ENCODE data around the gene SNX5. TPM values are rescaled to one million over a fixed set of nuclear protein-coding genes. Genes with fewer than 3 reads are reported as not detected.

The SNX5 gene
- total and polyA plus RNA-seq, 9 of the 15 experiments (the other 6 are each of a cell fraction or from before 2014, with no cell fraction given), result 53.5 to 276 (median 160) TPM

DNA sequence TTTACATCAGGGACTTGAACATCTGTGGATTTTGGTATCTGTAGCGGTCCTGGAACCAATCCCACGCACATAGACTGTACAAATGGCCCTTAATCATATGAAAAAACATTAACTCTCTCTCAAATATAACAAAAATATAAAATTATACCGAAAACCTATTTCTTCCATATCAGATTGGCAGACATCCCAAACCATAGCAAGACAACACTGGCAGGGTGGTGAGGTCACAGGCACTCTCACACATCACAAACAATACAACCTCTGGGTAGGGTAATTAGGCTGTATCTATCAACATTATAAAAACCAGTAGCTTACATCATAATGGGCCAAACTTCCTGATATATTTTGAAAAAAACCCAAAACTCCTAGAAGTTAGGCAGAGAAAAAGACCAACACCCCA lies 48.2 kb upstream of the SNX5 start:
- Histone ChIP-seq H3K36me3 (ENCODE audit: control insufficient read depth, insufficient read depth, low read length) (no peaks in the 10 kb centered on the region), H3K4me2 (ENCODE audit: insufficient read depth, low read length) (no peak overlapping the region), H3K9me3 (replicated peaks; ENCODE audit: control insufficient read depth, insufficient read depth, low read depth, low read length) (no peaks in the 10 kb centered on the region), H3K4me1 (replicated peaks in 1 of 2; ENCODE audit: control insufficient read depth in 2 of 2, insufficient read depth in 2 of 2, low read length in 2 of 2) (no peaks in the 10 kb centered on the region), H3K79me2 (ENCODE audit: control insufficient read depth, insufficient read depth, low read length) (no peaks in the 10 kb centered on the region), H2AFZ (ENCODE audit: low read depth, low read length) (no peak overlapping the region), H3K27me3 (ENCODE audit: control insufficient read depth in 2 of 2, insufficient read depth in 2 of 2, low read length in 2 of 2) (peaks cover 0 to 12% of the 10 kb centered on the region in 2 experiments; a peak in 2 of 5 replicates), H3K27ac (ENCODE audit: extremely low read depth, low read depth, low read length) (no peak overlapping the region), H3K4me3 (no peak overlapping the region), H4K20me1 (replicated peaks; ENCODE audit: control insufficient read depth, insufficient read depth, low read length) (no peaks in the 10 kb centered on the region), H3K9ac (ENCODE audit: insufficient read depth in 1 of 2, low read depth in 2 of 2, low read length in 2 of 2) (no peak overlapping the region), H3K9me1 (ENCODE audit: control insufficient read depth, insufficient read depth, low read length) (no peaks in the 10 kb centered on the region)
- POLR2A ChIA-PET, result interaction anchor here (0.7 kb wide), 1 partner anchor 93 kb away, joined by 3 read pairs; no protein-coding TSS in a partner anchor
- WGBS (ENCODE audit: insufficient coverage, low coverage, missing lambda C conversion rate), result 0% methylated on average over 3 of the region's 3 CpGs
- DNase-seq (ENCODE audit: extremely low read depth in 1 of 4, low spot score in 3 of 4) (no peak), FAIRE-seq (no peak), ATAC-seq (no peak)
- CTCF ChIA-PET (ENCODE audit: low intra/inter-chr PET ratio), result no interaction called here
- intact Hi-C loops (cut with micrococcal nuclease) (loop anchor here (10.0 kb wide), 1 partner anchor 258 kb away; no protein-coding TSS in a partner anchor), in situ Hi-C loops (cut with MboI) (no loop called here)
- BruUV-seq (replicated peaks), result no TSS peak
- TF ChIP-seq TAF7 (tag; IDR thresholded peaks at IDR 0.05) (no peak), PTBP1 (IDR thresholded peaks at IDR 0.05; ENCODE audit: low read depth, low read length) (no peak), BACH1 (tag; IDR thresholded peaks at IDR 0.05) (no peak), EGR1 (conservative IDR thresholded peaks at IDR 0.05) (no peak)

GRCh38 chr20:18014411-18014810 lies 45.8 kb upstream of the SNX5 start:
- TF ChIP-seq PYGO2 (tag; IDR thresholded peaks at IDR 0.05) (no peak), FOXJ2 (tag; IDR thresholded peaks at IDR 0.05) (no peak), GTF2A2 (tag; IDR thresholded peaks at IDR 0.05) (no peak), ZKSCAN3 (CRISPR knock-in tag; IDR thresholded peaks at IDR 0.05) (no peak), ZNF431 (CRISPR knock-in tag; IDR thresholded peaks at IDR 0.05) (no peak), RBM15 (IDR thresholded peaks at IDR 0.05; ENCODE audit: insufficient read depth, low read length) (no peak)
- TF ChIP-seq, protein P1, sequence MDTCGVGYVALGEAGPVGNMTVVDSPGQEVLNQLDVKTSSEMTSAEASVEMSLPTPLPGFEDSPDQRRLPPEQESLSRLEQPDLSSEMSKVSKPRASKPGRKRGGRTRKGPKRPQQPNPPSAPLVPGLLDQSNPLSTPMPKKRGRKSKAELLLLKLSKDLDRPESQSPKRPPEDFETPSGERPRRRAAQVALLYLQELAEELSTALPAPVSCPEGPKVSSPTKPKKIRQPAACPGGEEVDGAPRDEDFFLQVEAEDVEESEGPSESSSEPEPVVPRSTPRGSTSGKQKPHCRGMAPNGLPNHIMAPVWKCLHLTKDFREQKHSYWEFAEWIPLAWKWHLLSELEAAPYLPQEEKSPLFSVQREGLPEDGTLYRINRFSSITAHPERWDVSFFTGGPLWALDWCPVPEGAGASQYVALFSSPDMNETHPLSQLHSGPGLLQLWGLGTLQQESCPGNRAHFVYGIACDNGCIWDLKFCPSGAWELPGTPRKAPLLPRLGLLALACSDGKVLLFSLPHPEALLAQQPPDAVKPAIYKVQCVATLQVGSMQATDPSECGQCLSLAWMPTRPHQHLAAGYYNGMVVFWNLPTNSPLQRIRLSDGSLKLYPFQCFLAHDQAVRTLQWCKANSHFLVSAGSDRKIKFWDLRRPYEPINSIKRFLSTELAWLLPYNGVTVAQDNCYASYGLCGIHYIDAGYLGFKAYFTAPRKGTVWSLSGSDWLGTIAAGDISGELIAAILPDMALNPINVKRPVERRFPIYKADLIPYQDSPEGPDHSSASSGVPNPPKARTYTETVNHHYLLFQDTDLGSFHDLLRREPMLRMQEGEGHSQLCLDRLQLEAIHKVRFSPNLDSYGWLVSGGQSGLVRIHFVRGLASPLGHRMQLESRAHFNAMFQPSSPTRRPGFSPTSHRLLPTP (IDR thresholded peaks at IDR 0.05; ENCODE audit: borderline replicate concordance, extremely low read depth, insufficient read length), result no peak
- BruUV-seq (replicated peaks), result no TSS peak
- Histone ChIP-seq H3K27ac (ENCODE audit: extremely low read depth, low read depth, low read length) (no peak overlapping the region), H4K20me1 (replicated peaks; ENCODE audit: control insufficient read depth, insufficient read depth, low read length) (no peaks in the 10 kb centered on the region), H3K9ac (ENCODE audit: insufficient read depth in 1 of 2, low read depth in 2 of 2, low read length in 2 of 2) (no peak overlapping the region), H2AFZ (ENCODE audit: low read depth, low read length) (no peak overlapping the region), H3K4me1 (replicated peaks in 1 of 2; ENCODE audit: control insufficient read depth in 2 of 2, insufficient read depth in 2 of 2, low read length in 2 of 2) (no peaks in the 10 kb centered on the region), H3K27me3 (ENCODE audit: control insufficient read depth in 2 of 2, insufficient read depth in 2 of 2, low read length in 2 of 2) (peaks cover 0 to 12% of the 10 kb centered on the region in 2 experiments; a peak in 2 of 5 replicates), H3K4me2 (ENCODE audit: insufficient read depth, low read length) (no peak overlapping the region), H3K4me3 (no peak overlapping the region), H3K9me3 (replicated peaks; ENCODE audit: control insufficient read depth, insufficient read depth, low read depth, low read length) (no peaks in the 10 kb centered on the region), H3K9me1 (ENCODE audit: control insufficient read depth, insufficient read depth, low read length) (no peaks in the 10 kb centered on the region), H3K79me2 (ENCODE audit: control insufficient read depth, insufficient read depth, low read length) (no peaks in the 10 kb centered on the region), H3K36me3 (ENCODE audit: control insufficient read depth, insufficient read depth, low read length) (no peaks in the 10 kb centered on the region)
- ChIA-PET POLR2A (no interaction called here), CTCF (ENCODE audit: low intra/inter-chr PET ratio) (no interaction called here)
- ATAC-seq (no peak), FAIRE-seq (no peak), DNase-seq (ENCODE audit: extremely low read depth in 1 of 4, low spot score in 3 of 4) (no peak)
- in situ Hi-C loops (cut with MboI) (no loop called here), intact Hi-C loops (cut with micrococcal nuclease) (loop anchor here (10.0 kb wide), 1 partner anchor 260 kb away; no protein-coding TSS in a partner anchor)
- WGBS (ENCODE audit: insufficient coverage, low coverage, missing lambda C conversion rate), result 33% methylated on average over 6 of the region's 6 CpGs

All from K562 (cell line).